MM.1S (cell line): Measurements from ENCODE around the gene KBTBD13.

Source experiments
- DNase-seq: peaks from one replicate; pipeline ENCODE4 v3.0.0-alpha.2; 2015
- H2AFZ ChIP-seq: fragments of 300-600 bp; sonication (generic); 2 replicates; pipeline ENCODE4 v1.6.0; 2016; ENCODE audit warnings: antibody characterized with exemption, low read length
- H3F3A ChIP-seq: fragments of 300-600 bp; sonication (generic); 2 replicates; pipeline ENCODE4 v1.6.1; 2016; ENCODE audit warnings: mild to moderate bottlenecking, antibody characterized with exemption, low read length, moderate library complexity, mixed read lengths; ENCODE audit not compliant: insufficient read depth
- H3K27ac ChIP-seq: fragments of 300-600 bp; sonication (generic); 2 replicates; pipeline ENCODE4 v1.5.1; 2016; ENCODE audit warnings: mild to moderate bottlenecking, low read length
- H3K27me3 ChIP-seq: fragments of 300-600 bp; sonication (generic); replicated peaks from 2 replicates; pipeline ENCODE4 v1.6.0; 2016; ENCODE audit warnings: low read length; ENCODE audit not compliant: insufficient read depth
- H3K36me3 ChIP-seq: fragments of 300-600 bp; sonication (generic); replicated peaks from 2 replicates; pipeline ENCODE4 v1.6.1; 2016; ENCODE audit warnings: mild to moderate bottlenecking, low read length, mixed read lengths; ENCODE audit not compliant: insufficient read depth
- H3K4me1 ChIP-seq: fragments of 300-600 bp; sonication (generic); 2 replicates; pipeline ENCODE4 v1.6.1; 2016; ENCODE audit warnings: low read length, mixed read lengths
- H3K4me2 ChIP-seq: fragments of 300-600 bp; sonication (generic); 2 replicates; pipeline ENCODE4 v1.6.0; 2016; ENCODE audit warnings: low read depth, low read length
- H3K4me3 ChIP-seq: fragments of 300-600 bp; sonication (generic); 2 replicates; pipeline ENCODE4 v1.5.1; 2016; ENCODE audit warnings: low read length, mixed read lengths
- H3K79me2 ChIP-seq: fragments of 300-600 bp; sonication (generic); 2 replicates; pipeline ENCODE4 v1.6.1; 2016; ENCODE audit warnings: mixed run types, low read length, mixed read lengths
- H3K9ac ChIP-seq: fragments of 300-600 bp; sonication (generic); 2 replicates; pipeline ENCODE4 v1.6.1; 2016; ENCODE audit warnings: low read length, mixed read lengths
- H3K9me2 ChIP-seq: fragments of 300-600 bp; sonication (generic); replicated peaks from 2 replicates; pipeline ENCODE4 v1.6.1; 2016; ENCODE audit warnings: mild to moderate bottlenecking, low read length, mixed read lengths; ENCODE audit not compliant: insufficient read depth
- H3K9me3 ChIP-seq: fragments of 300-600 bp; sonication (generic); replicated peaks from 2 replicates; pipeline ENCODE4 v1.6.1; 2016; ENCODE audit warnings: mild to moderate bottlenecking, low read length, mixed read lengths; ENCODE audit not compliant: insufficient read depth
- H4K20me1 ChIP-seq: fragments of 300-600 bp; sonication (generic); 2 replicates; pipeline ENCODE4 v1.6.1; 2016; ENCODE audit warnings: mild to moderate bottlenecking, low read length, moderate library complexity, mixed read lengths; ENCODE audit not compliant: insufficient read depth
- EZH2 ChIP-seq: fragments of 300-600 bp; sonication (generic); optimal IDR thresholded peaks from 2 replicates; pipeline ENCODE3; 2017; ENCODE audit warnings: low read depth, mild to moderate bottlenecking, antibody characterized with exemption, low read length, mixed read lengths
- EZH2phosphoT487 ChIP-seq: fragments of 300-600 bp; sonication (generic); IDR thresholded peaks from 2 replicates; pipeline ENCODE4 v1.6.1; 2018; ENCODE audit warnings: antibody characterized with exemption, low read length
- TF ChIP-seq, protein P1 (sequence below): fragments of 300-600 bp; sonication (generic); IDR thresholded peaks from 2 replicates; pipeline ENCODE4 v1.5.1; 2016; ENCODE audit warnings: antibody characterized with exemption, low read length, mixed read lengths

The KBTBD13 gene

GRCh38 chr15:65069179-65069578, 7.4 kb upstream of the KBTBD13 start:
- Histone ChIP-seq H3K27ac (no peak overlapping the region), H3K9me3 (no peaks in the 10 kb centered on the region), H3K27me3 (peaks cover 20% of the 10 kb centered on the region), H4K20me1 (no peaks in the 10 kb centered on the region), H3F3A (no peaks in the 10 kb centered on the region), H3K4me1 (no peaks in the 10 kb centered on the region), H3K4me3 (no peak overlapping the region), H2AFZ (no peak overlapping the region), H3K79me2 (no peaks in the 10 kb centered on the region), H3K9me2 (no peaks in the 10 kb centered on the region), H3K36me3 (no peaks in the 10 kb centered on the region), H3K4me2 (no peak overlapping the region), H3K9ac (no peak overlapping the region)
- TF ChIP-seq, protein P1, sequence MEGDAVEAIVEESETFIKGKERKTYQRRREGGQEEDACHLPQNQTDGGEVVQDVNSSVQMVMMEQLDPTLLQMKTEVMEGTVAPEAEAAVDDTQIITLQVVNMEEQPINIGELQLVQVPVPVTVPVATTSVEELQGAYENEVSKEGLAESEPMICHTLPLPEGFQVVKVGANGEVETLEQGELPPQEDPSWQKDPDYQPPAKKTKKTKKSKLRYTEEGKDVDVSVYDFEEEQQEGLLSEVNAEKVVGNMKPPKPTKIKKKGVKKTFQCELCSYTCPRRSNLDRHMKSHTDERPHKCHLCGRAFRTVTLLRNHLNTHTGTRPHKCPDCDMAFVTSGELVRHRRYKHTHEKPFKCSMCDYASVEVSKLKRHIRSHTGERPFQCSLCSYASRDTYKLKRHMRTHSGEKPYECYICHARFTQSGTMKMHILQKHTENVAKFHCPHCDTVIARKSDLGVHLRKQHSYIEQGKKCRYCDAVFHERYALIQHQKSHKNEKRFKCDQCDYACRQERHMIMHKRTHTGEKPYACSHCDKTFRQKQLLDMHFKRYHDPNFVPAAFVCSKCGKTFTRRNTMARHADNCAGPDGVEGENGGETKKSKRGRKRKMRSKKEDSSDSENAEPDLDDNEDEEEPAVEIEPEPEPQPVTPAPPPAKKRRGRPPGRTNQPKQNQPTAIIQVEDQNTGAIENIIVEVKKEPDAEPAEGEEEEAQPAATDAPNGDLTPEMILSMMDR, result no peak
- no peak for TF ChIP-seq EZH2phosphoT487
- TF ChIP-seq EZH2, result no peak
- no peak for DNase-seq

DNA sequence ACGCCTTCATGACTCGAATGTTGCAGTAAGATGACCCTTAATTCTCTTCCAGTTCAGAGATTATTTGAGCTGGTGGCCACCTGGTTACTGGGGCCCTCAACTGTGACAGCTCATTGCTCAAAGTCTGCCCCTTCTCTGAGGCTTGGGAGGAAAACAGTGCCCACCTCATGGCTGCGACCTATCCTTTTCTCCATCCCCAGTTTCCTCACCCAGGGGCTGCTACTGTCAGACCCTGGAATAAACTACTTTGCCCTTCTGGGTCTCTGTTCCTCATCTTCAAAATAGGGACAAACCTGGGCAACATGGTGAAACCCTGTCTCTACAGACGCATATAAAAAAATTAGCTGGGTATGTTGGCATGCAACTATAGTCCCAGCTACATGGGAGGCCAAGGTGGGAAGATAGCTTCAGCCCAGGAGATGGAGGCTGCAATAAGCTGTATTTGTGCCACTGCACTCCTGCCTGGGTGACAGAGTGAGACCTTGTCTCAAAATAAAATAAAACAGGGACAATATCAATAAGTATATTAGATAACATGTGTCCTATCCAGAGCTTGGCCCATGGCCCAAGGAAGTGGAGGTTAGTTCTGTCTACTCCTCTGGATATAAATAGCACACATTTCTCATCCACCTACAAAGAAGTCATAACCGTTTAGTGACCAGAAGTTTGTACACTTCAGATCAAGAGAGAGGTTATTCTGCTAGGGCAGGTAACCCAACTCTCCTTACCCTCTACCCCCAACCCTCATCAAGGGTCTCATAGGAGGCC, 6.6 kb upstream of the KBTBD13 start:
- TF ChIP-seq EZH2phosphoT487 (no peak), EZH2 (no peak)
- TF ChIP-seq, protein P1, result no peak
- Histone ChIP-seq H3K27me3 (peaks cover 19% of the 10 kb centered on the region), H3K4me2 (no peak overlapping the region), H4K20me1 (no peaks in the 10 kb centered on the region), H3K79me2 (no peaks in the 10 kb centered on the region), H3F3A (no peaks in the 10 kb centered on the region), H3K9me3 (no peaks in the 10 kb centered on the region), H3K36me3 (no peaks in the 10 kb centered on the region), H3K4me3 (no peak overlapping the region), H2AFZ (no peak overlapping the region), H3K9me2 (no peaks in the 10 kb centered on the region), H3K27ac (no peak overlapping the region), H3K4me1 (no peaks in the 10 kb centered on the region), H3K9ac (no peak overlapping the region)
- DNase-seq, result no peak

DNA sequence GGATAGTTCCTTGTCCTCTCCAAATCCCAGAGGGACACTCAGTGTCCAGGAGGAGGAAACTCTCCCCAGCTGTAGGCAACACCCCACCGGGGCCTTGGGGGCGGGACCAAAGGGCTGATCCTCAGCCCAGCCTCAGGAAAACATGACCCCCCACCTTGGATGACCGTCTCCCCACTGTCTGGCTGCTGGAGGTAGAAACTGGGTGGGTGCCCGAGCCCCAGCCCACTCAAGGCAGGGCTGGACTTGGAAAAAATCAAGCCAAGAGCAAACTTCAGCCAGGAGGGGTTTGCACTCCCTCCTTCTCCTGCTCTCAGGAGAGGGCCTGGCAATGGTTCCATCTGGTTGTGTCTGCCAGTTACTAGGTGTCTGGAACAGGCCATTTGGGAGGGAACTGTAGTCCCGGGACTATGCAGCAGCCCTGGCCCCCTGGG, 5.2 kb upstream of the KBTBD13 start:
- Histone ChIP-seq H3K4me3 (no peak overlapping the region), H3K27ac (no peak overlapping the region), H3K27me3 (peaks cover 7% of the 10 kb centered on the region; the same call in 1 of the 2 replicates), H3K9me2 (no peaks in the 10 kb centered on the region), H3K36me3 (no peaks in the 10 kb centered on the region), H3K9me3 (no peaks in the 10 kb centered on the region), H3K4me1 (no peaks in the 10 kb centered on the region), H3K4me2 (no peak overlapping the region), H3F3A (no peaks in the 10 kb centered on the region), H3K9ac (no peak overlapping the region), H2AFZ (no peak overlapping the region), H3K79me2 (no peaks in the 10 kb centered on the region), H4K20me1 (no peaks in the 10 kb centered on the region)
- DNase-seq, result no peak
- TF ChIP-seq EZH2phosphoT487 (no peak), EZH2 (no peak)
- TF ChIP-seq, protein P1, result no peak
